HG03196 (cell line): ENCODE measurements around the gene IMMP2L.
"Not testable (repeated sequence)": the region's sequence is repeated elsewhere in the genome, so short reads cannot be mapped to it uniquely, and the experiment has no call there.

Experiments
- ATAC-seq: cut with Tn5 transposase; IDR thresholded peaks from one replicate; pipeline ENCODE4 v1.9.1; 2021; ENCODE audit not compliant: unreplicated experiment

The IMMP2L gene

GRCh38 chr7:111561904-111562732, at the start of gene IMMP2L:
IMMP2L (minus strand) TSS chr7:111562492.
- peak; percentile 90 for ATAC-seq

DNA sequence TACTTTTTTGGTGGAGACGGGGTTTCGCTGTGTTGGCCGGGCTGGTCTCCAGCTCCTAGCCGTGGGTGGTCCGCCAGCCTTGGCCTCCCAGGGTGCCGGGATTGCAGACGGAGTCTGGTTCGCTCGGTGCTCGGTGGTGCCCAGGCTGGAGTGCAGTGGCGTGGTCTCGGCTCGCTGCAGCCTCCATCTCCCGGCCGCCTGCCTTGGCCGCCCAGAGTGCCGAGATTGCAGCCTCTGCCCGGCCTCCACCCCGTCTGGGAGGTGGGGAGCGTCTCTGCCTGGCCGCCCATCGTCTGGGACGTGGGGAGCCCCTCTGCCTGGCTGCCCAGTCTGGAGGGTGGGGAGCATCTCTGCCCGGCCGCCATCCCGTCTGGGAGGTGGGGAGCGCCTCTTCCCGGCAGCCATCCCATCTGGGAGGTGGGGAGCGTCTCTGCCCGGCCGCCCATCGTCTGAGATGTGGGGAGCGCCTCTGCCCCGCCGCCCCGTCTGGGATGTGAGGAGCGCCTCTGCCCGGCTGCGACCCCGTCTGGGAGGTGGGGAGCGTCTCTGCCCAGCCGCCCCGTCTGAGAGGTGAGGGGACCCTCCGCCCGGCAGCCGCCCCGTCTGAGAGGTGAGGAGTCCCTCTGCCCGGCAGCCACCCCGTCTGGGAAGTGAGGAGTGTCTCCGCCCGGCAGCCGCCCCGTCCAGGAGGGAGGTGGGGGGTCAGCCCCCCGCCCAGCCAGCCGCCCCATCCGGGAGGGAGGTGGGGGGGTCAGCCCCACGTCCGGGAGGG, 47.4 kb upstream of the IMMP2L start:
- not testable (repeated sequence) for ATAC-seq

DNA sequence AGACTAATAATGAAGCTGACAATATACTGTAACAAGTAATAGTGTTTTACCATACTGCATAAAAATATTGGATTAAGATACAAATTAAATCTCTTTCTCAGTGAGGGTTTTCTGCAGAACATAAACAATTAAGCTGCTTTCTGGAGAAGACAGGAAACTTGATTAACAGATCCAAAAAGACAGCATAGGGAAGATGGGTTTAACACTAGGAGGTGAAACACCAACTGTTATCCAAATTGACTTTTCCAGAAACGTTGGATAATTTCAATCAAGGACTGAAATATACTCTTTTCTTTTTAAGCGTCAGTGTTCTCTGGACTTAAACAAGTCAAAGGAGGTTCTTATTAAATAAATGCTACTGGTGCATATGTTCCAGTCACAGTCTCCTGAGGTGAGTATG, 45.3 kb upstream of the IMMP2L start:
- no peak for ATAC-seq

DNA sequence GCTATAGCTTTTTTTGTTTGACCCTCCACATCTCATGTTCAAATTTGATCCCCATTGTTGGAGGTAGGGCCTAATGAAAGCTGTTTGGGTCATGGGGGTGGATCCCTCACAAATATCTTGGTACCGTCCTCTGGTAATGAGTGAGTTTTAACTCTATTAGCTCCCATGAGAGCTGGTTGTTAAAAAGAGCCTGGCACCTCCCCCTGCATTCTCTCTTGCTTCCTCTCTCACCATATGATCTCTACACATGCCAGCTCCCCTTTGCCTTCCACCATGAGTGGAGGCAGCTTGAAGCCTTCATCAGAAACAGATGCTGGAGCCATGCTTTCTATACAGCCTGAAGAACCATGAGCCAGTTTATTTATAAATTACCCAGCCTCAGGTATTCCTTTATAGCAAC, 43.0 kb upstream of the IMMP2L start:
- ATAC-seq = no peak

DNA sequence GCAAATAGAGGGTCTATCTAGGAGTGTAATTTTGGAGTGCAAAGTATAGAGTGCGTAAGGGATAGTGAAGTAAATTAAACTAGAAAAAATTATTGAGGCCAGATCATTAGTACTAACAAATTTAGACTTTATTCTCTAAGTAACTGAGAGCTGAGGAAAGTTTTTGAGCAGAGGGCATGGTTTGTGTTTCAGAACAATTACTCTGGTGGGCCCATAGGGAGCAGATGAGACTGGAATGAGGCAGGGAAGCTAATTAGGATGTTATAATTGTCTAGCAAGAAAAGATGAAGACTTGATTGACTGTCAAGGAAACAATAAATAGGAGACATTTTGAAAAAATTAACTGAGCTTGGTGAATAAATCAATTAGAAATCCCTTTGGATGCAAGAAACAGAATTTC, 37.8 kb upstream of the IMMP2L start:
- ATAC-seq = no peak

DNA sequence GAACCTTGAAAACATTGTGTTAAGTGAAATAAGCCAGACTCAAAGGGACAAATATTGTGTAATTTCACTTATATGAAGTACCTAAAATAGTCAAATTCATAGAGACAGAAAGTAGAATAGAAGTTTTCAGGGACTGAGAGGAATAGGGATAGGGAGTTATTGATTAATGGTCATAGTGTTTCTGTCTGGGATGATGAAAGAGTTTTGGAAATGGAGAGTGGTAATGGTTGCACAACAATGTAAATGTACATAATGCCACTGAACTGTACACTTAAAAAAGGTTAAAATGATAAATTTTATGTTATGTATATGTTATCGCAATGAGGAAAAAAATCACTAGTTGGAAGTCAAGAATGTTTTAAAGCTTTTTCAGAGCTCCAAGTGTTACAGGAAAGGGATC, 33.5 kb upstream of the IMMP2L start:
- no peak for ATAC-seq

- no peak for ATAC-seq
These were observed 32.3 kb upstream of the IMMP2L start for GRCh38 chr7:111594602-111595001.

DNA sequence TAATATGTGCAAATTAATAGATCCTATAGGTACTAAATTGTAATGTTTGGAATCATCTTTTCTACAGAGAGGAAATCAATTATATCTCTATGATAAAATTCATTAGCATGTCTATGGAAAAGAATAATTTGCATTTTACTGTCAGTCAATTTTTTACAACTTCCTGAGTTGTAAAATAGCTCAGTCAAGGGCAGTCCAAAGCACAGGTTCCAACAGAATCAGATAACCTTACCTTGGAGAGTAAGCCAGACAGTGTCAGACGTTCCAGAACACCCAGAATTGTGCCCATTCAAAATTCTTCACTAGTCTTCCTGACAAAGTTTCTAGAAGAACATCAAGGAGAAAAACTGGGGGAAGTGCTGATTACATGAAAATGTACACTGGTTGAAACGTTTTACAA, 31.1 kb upstream of the IMMP2L start:
- ATAC-seq = no peak

DNA sequence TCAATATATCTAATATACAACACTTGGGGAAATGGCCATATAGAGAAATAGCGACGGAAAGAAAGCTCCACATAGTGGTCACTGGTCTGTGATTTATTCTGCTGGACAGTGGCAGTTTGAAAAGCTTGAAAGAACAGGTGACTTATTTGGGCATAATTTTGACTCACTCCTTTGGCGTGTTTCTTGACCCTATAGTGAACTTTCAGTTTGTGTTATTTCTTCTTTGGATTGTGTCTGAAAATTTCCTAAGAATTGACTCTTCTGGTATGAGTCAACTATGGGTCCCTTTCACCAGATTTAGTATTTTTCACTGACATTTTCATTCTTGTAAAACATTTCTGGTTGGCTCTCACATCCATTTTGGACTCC, 25.8 kb upstream of the IMMP2L start:
- no peak for ATAC-seq

DNA sequence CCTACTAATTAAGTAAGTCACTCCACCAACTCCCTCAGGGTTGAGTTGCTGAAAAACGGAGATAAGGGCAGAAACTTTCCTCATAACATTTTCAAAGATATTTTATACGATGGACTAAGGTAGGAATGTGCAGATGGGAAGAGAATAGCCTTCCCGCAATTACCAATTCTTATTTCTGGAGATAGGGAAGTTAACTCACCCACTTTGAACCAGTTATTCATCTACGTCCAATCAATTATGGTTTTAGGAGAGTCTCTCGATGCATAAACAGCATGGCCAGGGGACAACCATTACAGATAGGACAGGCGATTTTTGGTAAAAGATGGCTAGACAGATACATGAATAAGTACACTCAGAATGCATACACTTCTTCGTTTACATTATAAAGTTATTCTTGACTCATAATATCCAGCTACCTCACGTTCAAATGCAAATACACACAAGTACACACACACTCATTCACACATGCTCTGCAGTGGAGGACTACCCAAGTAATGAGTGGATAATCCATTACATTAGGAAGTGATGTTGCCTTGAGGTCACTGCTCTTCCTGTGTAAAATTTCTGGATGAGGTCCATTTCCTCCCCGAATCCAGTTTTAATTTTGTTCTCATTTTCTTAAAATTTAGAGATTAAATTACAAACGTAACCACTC, 25.2 kb upstream of the IMMP2L start:
- no peak for ATAC-seq

- no peak for ATAC-seq
These were observed 24.6 kb upstream of the IMMP2L start for GRCh38 chr7:111586711-111587409.

GRCh38 chr7:111581784-111582488, 19.6 kb upstream of the IMMP2L start:
- not testable (repeated sequence) for ATAC-seq

DNA sequence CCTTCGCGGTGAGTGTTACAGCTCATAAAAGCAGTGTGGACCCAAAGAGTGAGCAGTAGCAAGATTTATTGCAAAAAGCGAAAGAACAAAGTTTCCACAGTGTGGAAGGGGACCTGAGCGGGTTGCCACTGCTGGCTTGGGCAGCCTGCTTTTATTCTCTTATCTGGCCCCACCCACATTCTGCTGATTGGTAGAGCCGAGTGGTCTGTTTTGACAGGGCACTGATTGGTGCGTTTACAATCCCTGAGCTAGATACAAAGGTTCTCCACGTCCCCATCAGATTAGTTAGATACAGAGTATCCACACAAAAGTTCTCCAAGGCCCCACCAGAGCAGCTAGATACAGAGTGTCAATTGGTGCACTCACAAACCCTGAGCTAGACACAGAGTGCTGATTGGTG, 18.9 kb upstream of the IMMP2L start:
- not testable (repeated sequence) for ATAC-seq

- ATAC-seq = no peak
These were observed 16.5 kb upstream of the IMMP2L start for GRCh38 chr7:111578754-111579153.

DNA sequence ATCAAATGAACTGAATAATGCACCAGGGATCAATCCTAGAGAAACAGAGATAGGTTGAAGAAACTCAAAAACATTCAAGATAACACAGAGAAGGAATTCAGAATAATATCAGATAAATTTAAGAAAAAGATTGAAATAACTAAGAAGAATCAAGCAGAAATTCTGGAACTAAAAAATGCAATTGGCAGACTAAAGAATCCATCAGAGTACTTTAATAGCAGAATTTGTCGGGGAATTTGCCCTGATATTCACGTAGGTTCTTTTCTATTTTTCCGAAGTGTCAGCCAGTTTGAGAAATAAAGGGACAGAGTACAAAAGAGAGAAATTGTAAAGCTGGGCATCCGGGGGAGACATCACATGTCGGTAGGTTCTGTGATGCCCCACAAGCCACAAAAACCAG, 9.4 kb upstream of the IMMP2L start:
- ATAC-seq = no peak

DNA sequence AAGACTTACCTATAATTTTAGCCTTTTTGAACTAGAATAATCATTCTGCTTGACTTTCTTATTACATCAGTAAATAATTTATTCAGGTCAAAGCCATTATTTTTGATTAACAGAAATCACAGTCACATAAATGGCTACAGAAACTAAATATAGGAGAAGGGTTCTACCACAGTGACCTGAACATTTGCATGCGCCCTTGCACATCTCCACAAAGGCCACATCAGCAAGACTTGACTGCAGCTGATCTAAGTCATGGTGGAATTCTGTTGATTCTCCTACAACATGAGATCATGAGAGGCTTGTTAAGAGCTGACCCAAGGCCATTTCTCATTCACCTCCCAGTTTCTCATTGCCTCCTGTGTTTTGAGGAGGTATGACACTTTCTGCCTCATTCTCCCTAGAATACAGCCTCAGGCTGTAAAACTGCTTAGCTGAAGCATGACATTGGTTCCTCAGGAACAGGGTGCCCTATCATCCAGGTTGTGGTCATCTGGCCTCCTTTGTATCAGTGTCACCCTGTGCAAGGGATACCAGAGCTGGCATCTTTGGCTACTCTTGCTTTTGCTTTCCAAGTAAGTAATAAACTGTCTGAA, 6.7 kb upstream of the IMMP2L start:
- no peak for ATAC-seq

- no peak for ATAC-seq
These were observed 6.1 kb upstream of the IMMP2L start for GRCh38 chr7:111568419-111568818.

DNA sequence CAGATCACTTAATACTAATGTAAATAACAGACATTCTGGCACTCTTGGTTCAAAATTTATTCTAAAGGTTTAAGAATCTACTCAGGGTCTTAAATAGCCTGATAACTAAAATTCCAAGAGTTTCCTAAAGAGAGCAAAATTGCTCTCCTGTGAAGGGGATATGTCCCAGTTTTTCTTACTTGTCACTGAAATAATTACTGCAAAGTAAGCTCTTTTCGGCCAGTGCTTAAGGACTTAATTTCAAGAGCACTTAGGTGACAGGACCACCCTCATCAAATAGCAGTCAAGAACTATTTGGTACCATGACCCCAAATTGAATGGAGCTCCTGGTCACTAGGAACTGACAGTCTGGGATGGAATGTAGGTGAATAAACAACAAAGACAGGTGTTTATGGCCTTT, 1.8 kb upstream of the IMMP2L start:
- ATAC-seq = no peak

- ATAC-seq = no peak
These were observed 713 bp downstream of the IMMP2L start for GRCh38 chr7:111561654-111561903.

DNA sequence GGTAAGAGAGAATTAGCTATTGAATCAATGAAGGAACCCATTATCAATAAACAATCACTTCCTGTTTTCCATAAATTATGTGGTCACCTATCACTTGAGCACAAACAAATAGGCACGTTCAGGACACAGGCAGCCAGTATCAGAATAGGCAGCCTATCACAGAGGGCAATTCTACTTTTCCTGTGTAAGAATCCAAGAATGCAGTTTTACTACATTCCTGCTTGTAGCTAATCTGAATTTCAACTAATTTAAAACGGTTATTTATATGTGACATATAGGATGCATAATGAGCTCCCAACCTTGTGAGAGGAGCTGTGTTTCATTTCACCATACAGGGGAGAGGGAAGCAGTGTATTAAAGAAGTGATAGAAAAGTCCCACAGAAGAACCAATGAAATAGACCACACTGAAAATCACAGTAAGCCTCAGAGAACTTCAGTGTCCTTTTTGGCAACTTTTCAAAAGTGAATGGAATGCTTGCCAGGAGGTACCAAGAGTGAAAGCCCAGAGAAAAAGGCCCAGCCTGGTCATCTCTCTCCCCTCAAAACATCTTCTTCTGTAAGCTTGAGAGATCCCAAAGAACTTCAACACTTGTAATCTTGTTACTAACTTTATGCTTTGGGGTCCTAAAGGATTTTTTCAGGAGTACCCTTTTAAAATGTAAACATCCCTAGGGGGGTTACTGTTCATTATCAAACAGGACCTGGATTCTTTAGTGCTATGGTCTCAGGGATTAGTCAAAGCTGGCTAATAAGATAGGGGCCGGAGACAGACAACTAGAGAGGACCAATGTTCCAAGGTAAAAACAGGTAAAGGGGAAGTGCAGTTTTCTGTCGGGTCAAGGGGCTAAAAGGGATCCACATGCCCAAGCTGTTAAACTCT, 1.3 kb downstream of the IMMP2L start:
- no peak for ATAC-seq
